Neuron (in vitro differentiated cells): ENCODE measurements around the gene KCNJ6.

Source experiments
- H2AFZ ChIP-seq: one replicate; pipeline ENCODE4 v1.6.1; 2013; ENCODE audit warnings: low read depth, mild to moderate bottlenecking, inconsistent platforms, low read length, moderate library complexity
- H3K27me3 ChIP-seq: one replicate; pipeline ENCODE4 v1.6.1; 2013; ENCODE audit warnings: low read length; ENCODE audit not compliant: insufficient read depth
- H3K36me3 ChIP-seq: one replicate; pipeline ENCODE4 v1.6.1; 2013; ENCODE audit warnings: low read length; ENCODE audit not compliant: insufficient read depth
- H3K4me1 ChIP-seq: one replicate; pipeline ENCODE4 v1.6.1; 2013; ENCODE audit warnings: low read length; ENCODE audit not compliant: insufficient read depth
- H3K4me3 ChIP-seq: 2 replicates; pipeline ENCODE4 v1.5.1; 2013; ENCODE audit warnings: mild to moderate bottlenecking, low read length, moderate library complexity
- H3K9me3 ChIP-seq: one replicate; pipeline ENCODE4 v1.6.1; 2013; ENCODE audit warnings: low read length

KCNJ6 gene

GRCh38 chr21:37819372-37819771, 96.9 kb downstream of the KCNJ6 start:
- no peak overlapping the region for H2AFZ ChIP-seq
- no peaks in the 10 kb centered on the region for H3K9me3 ChIP-seq
- H3K27me3 ChIP-seq: no peaks in the 10 kb centered on the region
- H3K4me1 ChIP-seq: peaks cover 41% of the 10 kb centered on the region
- H3K36me3 ChIP-seq: no peaks in the 10 kb centered on the region
- H3K4me3 ChIP-seq: no peak overlapping the region

DNA sequence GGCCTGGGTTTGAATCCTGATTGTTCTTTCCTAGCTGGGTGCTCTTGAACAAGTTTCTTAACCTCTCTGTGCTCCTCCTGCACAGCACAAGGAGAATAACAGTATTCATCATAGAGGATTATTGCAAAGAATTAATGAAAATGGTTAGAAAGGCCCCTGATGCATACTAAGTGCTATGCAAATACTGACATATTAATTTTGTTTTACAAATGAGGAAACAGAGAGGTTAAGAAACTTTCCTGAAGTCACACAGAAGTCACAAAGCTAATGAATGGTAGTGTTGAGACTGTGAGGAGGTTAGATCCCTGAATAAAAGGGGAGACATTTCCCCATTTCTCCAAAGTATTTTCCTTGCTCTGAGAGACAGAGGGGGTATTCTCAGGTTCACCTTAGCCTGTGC, 99.0 kb downstream of the KCNJ6 start:
- Histone ChIP-seq H3K4me3 (no peak overlapping the region), H2AFZ (no peak overlapping the region), H3K4me1 (peaks cover 31% of the 10 kb centered on the region), H3K27me3 (no peaks in the 10 kb centered on the region), H3K9me3 (no peaks in the 10 kb centered on the region), H3K36me3 (no peaks in the 10 kb centered on the region)

- Histone ChIP-seq H3K4me3 (no peak overlapping the region), H3K9me3 (peaks cover 1% of the 10 kb centered on the region), H3K4me1 (peaks cover 24% of the 10 kb centered on the region), H3K27me3 (no peaks in the 10 kb centered on the region), H2AFZ (no peak overlapping the region), H3K36me3 (no peaks in the 10 kb centered on the region)
These were observed 100.4 kb downstream of the KCNJ6 start for GRCh38 chr21:37815893-37816292.

DNA sequence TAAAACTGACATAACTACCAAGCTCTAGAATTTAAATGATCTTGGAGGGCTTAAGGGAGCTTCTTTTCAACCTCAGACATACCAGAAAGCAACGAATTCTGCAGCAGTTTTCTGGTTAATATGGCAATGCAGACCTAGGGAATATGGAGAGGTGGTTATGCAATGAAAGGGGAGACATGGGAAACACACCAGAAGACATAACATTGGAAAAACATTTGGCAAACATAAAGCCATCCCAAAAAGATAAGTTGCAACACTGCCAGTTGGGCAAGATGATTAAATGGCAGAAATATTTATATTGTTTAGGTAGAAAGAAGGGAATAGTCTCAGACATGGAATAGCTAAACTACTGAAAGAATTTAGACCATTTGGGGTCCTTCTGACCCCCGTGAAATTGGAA, 104.5 kb downstream of the KCNJ6 start:
- Histone ChIP-seq H3K9me3 (peaks cover 1% of the 10 kb centered on the region), H3K4me1 (no peaks in the 10 kb centered on the region), H3K36me3 (no peaks in the 10 kb centered on the region), H3K27me3 (no peaks in the 10 kb centered on the region), H2AFZ (no peak overlapping the region), H3K4me3 (no peak overlapping the region)

DNA sequence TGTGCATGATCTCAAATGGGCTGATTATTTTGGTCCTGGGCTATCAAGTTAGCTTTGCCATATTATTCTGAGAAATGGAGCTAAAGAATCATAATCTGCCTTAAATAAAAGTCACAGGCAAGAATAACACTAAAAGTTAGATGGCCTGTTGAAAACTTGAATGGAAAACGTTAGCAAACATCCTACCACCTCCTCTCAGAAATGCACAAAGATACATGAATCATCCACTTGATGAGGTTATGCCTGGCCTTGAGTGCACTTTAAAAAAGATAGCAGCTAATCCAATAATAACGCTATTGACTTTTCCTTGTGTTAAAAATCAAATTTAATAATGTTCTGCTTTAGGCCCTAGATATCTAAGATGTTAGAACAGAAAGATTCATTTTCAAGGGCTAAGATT, 108.0 kb downstream of the KCNJ6 start:
- Histone ChIP-seq H3K27me3 (no peaks in the 10 kb centered on the region), H3K9me3 (peaks cover 5% of the 10 kb centered on the region), H2AFZ (no peak overlapping the region), H3K4me3 (no peak overlapping the region), H3K36me3 (no peaks in the 10 kb centered on the region), H3K4me1 (no peaks in the 10 kb centered on the region)

DNA sequence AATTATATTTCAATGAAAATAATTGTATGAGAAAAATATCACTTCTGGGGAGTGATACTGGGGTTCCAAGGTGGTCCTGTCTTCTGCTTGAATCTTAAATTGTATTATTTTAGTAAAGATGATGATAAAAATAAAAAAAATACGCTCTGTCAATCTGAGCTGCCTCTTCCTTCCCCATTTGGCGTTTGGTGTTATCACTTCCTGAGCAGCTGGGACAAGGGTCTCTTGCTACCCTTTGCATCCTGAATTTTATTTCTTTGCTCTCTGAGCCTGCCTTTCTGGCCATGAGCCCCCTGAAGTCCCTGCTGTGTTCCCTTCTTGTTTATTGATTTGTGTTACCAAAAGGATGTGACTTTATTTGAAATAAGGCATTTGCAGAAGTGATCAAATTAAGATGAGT, 111.0 kb downstream of the KCNJ6 start:
- Histone ChIP-seq H2AFZ (no peak overlapping the region), H3K4me1 (no peaks in the 10 kb centered on the region), H3K4me3 (no peak overlapping the region), H3K36me3 (no peaks in the 10 kb centered on the region), H3K27me3 (no peaks in the 10 kb centered on the region), H3K9me3 (peaks cover 3% of the 10 kb centered on the region)

GRCh38 chr21:37804001-37804400, 112.3 kb downstream of the KCNJ6 start:
- peaks cover 5% of the 10 kb centered on the region for H3K4me1 ChIP-seq
- no peak overlapping the region for H3K4me3 ChIP-seq
- H3K27me3 ChIP-seq: no peaks in the 10 kb centered on the region
- no peaks in the 10 kb centered on the region for H3K36me3 ChIP-seq
- H3K9me3 ChIP-seq: peaks cover 3% of the 10 kb centered on the region
- no peak overlapping the region for H2AFZ ChIP-seq

DNA sequence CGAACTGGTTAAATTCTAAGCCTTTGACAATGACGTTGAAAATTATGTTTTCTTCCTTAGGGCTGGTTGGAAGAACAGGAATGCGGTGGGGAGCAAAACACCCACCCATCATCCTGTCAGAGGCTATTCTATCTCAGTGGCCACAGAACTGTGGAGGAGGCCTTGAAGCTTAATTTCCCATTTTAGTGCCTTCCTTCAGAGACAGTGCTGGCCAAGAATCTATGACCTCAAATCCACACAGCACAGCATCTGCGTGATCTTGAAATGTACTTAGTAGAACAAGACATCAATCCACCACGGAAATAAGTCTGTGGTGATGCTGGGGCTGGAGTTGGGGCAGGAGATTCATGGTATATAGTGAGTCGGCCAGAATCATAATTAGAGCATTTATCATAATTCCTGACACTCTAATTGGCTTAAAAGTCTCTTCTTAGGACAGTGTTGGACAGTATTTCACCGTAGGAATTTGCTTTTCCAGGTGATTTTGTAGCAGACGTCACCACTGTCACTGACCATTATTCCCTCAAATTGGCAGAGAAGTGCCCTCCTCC, 113.1 kb downstream of the KCNJ6 start:
- Histone ChIP-seq H3K4me3 (no peak overlapping the region), H3K36me3 (no peaks in the 10 kb centered on the region), H3K27me3 (no peaks in the 10 kb centered on the region), H3K9me3 (peaks cover 3% of the 10 kb centered on the region), H2AFZ (no peak overlapping the region), H3K4me1 (peaks cover 5% of the 10 kb centered on the region)

DNA sequence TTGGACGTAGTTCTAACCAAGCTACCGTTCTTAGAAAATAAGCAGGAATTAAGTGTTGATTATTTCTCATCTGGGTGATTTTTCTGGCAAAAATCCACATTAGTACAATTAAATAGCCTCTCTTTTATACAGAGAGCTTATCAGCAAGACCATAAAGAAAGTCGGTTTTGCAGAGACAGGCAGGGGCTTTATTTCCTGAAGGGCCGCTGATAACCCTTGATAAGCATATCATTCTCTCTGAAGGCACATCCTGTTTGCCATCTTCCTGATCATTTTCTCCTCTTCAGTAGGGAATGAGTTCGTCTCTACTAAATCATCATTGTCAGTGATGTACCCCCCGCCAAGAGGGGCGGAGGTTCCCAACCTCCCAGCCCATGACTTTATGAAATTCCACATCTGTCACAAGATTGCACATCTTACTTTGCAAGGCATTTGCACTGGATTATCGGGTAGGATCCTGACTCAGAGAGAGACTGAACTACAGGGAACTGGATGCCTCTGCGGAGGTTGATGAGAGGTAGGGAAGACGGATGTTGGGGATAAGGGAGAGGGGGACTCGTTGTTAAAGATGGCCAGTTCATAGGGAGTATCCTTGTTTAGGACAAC, 115.7 kb downstream of the KCNJ6 start:
- Histone ChIP-seq H3K4me1 (peaks cover 5% of the 10 kb centered on the region), H3K4me3 (no peak overlapping the region), H3K9me3 (peaks cover 1% of the 10 kb centered on the region), H3K36me3 (no peaks in the 10 kb centered on the region), H3K27me3 (no peaks in the 10 kb centered on the region), H2AFZ (no peak overlapping the region)

- Histone ChIP-seq H2AFZ (no peak overlapping the region), H3K4me1 (peaks cover 5% of the 10 kb centered on the region), H3K4me3 (no peak overlapping the region), H3K36me3 (no peaks in the 10 kb centered on the region), H3K9me3 (no peaks in the 10 kb centered on the region), H3K27me3 (no peaks in the 10 kb centered on the region)
These were observed 116.2 kb downstream of the KCNJ6 start for GRCh38 chr21:37800057-37800455.

DNA sequence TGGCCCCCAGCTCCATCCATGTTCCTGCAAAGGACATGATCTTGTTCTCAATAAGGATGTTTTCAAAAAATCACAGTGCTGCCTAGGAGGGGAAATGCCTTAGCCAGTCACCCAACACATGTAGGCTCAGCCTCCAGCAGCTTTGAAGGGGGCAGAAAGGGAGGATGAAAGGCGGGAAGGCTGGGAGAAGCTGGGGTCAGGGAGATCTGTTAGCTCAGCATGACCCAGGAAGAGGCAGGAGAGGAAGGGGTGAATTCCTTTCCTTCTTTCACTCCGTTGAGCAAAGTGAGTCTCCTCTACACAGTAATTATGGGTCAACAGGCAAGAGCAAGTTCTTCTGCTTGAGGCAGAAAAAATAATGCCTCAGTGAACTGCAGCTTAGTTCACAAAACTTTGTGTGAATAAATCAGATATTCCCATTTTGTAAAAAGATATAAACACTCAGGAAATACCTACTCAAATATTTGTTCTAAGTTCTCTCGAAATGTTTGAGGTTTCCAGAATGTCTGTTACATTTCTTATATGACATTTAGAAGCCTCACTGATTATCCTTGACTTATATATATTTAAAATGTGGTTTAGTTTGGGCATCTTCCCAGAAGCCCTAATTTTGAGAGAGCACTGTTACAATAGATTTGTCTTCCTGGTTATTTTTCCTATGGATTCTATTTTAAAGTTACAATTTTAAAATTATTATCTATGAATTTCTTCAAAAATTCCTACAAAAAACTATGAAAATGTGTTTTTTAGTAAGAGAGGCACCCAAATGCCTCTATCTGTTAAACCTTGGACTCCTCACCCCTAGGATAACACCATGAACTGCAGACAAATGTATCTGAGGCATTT, 116.8 kb downstream of the KCNJ6 start:
- no peaks in the 10 kb centered on the region for H3K9me3 ChIP-seq
- H3K27me3 ChIP-seq: no peaks in the 10 kb centered on the region
- no peak overlapping the region for H2AFZ ChIP-seq
- no peak overlapping the region for H3K4me3 ChIP-seq
- peaks cover 5% of the 10 kb centered on the region for H3K4me1 ChIP-seq
- H3K36me3 ChIP-seq: no peaks in the 10 kb centered on the region

DNA sequence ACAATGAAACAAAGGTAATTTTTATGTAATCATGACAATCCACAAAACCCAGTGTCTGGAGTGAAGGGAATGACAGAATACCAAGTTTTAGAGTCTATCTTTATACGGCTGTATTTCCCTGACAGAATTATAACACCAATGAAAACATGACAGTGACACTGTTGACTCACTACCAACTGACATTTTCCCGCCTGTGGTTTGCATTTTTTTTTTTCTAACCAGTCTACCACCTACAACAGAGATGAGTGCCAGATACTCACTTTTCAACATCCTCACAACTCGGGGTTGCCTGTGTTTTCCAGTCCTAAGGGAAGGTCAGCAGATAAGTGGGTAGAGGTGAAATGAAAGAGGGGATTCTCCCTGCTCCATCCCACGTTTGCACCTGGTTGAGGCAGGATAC, 118.9 kb downstream of the KCNJ6 start:
- Histone ChIP-seq H3K27me3 (no peaks in the 10 kb centered on the region), H3K9me3 (no peaks in the 10 kb centered on the region), H3K4me1 (peaks cover 5% of the 10 kb centered on the region)

DNA sequence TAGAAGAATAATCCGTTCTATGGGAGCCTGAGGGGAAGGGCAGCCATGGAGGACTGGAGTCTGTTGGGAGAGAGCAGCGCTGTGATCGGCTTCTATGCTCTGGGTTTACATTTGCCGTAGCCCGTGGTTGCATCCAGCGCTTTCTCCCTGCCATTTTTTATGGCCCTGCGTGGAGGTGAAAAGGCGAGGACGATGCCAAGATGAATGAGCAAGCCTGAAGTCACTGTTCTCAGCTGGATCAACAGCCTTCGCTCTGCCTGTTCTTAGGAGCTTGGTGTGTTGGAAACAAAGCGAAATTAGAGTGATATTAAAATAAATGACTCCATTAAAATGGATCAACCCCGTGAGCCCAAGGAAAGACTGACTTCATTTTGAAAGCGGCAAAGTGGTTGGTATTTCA, 120.2 kb downstream of the KCNJ6 start:
- Histone ChIP-seq H3K4me3 (no peak overlapping the region), H3K36me3 (no peaks in the 10 kb centered on the region), H3K9me3 (no peaks in the 10 kb centered on the region), H2AFZ (no peak overlapping the region), H3K27me3 (no peaks in the 10 kb centered on the region), H3K4me1 (peaks cover 9% of the 10 kb centered on the region)

More for the DNA sequence above, 118.9 kb downstream of the KCNJ6 start:
- H3K4me3 ChIP-seq: no peak overlapping the region
- H3K36me3 ChIP-seq: no peaks in the 10 kb centered on the region
- H2AFZ ChIP-seq: no peak overlapping the region
